Activated T-helper 1 cell treated with anti-CD3 and anti-CD28 coated beads, Interleukin-12 subunit alpha, Interleukin-12 subunit beta, Interleukin-2, Interleukin-4 antibody, amounts not matched to agents 30 ng/mL and 10 ng/mL and 1 ng/mL, durations not matched to agents 14 hours and 24 hours and 36 hours (primary cell): ENCODE results near the gene CES3. TPM values are rescaled to one million over a fixed set of nuclear protein-coding genes. Genes with fewer than 3 reads are reported as not detected.
"Not testable (repeated sequence)": the region's sequence is repeated elsewhere in the genome, so short reads cannot be mapped to it uniquely, and the experiment has no call there.

Experiments used
- DNase-seq: peaks from one replicate; pipeline ENCODE4 v3.0.0; 2021; ENCODE audit warnings: low spot score
- H3K27ac Mint-ChIP-seq: one replicate; pipeline ENCODE4 v1.8.0; 2021; ENCODE audit warnings: mild to moderate bottlenecking, mixed read lengths
- H3K27me3 Mint-ChIP-seq: one replicate; pipeline ENCODE4 v1.8.0; 2022; ENCODE audit warnings: mild to moderate bottlenecking, moderate library complexity, mixed read lengths; ENCODE audit not compliant: insufficient read depth
- H3K36me3 Mint-ChIP-seq: one replicate; pipeline ENCODE4 v1.8.0; 2021; ENCODE audit warnings: low read depth, mixed read lengths
- H3K4me1 Mint-ChIP-seq: one replicate; pipeline ENCODE4 v1.8.0; 2021; ENCODE audit warnings: low read depth, mixed read lengths
- H3K4me3 Mint-ChIP-seq: one replicate; pipeline ENCODE4 v1.8.0; 2021; ENCODE audit warnings: mild to moderate bottlenecking, moderate library complexity, mixed read lengths
- H3K9me3 Mint-ChIP-seq: one replicate; pipeline ENCODE4 v1.8.0; 2021; ENCODE audit warnings: mixed read lengths
- intact Hi-C: fragments of 100-400 bp; cut with micrococcal nuclease; formaldehyde crosslinking; loops from one replicate; pipeline ENCODE4 v1.15.1; 2024
- total RNA-seq: library from RNA; stranded (reverse); gene quantifications from 2 replicates; pipeline ENCODE4 v1.2.3, GENCODE V29; 2022

CES3 gene
- total RNA-seq, 1 donor from 2014 or later = 5.6 TPM

DNA sequence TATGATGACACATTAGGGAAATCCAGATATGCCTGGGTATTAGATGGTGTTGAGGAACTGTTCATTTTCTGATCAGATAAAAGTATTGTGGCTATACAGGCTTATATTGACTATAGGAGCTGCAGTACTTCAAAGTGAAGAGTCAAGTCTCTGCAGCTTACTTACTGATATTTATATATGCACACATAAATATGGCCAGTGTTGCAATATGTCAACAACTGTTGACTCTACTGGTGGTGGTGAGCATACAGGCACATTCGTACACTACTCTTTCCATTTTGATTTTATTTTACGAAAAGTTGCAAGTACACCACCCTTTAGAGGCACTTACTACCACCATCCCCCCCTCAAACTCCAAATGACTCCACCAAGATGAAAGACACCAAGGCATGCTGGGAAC is 29.4 kb upstream of the CES3 start:
- intact Hi-C loops = no loop called here

DNA sequence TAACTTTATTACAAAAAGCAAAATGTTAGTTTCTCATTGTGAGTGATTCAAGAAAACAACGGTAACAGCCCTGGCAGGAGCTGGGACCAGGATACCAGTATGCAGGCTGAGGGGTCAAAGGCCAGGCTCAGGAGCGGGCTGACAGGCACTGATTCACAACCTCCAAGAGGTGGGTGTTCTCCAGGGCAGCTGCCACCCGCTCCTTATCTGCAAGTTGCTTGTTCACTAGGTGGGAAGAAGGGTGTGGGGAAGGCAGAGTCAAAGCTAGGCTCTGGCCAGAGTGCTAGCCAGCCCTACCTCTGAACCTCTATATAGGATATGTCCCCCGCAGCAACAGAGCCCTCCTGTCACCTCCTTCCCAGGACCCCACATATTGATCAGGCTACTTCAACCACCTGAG is 29.0 kb upstream of the CES3 start:
- Mint-ChIP-seq H3K27me3 (no peaks in the 10 kb centered on the region), H3K9me3 (no peaks in the 10 kb centered on the region), H3K27ac (peak overlapping the region; percentile 33), H3K4me3 (peak overlapping the region; percentile 96), H3K36me3 (peaks cover 27% of the 10 kb centered on the region), H3K4me1 (peaks cover 61% of the 10 kb centered on the region)
- intact Hi-C loops = no loop called here
- no peak for DNase-seq

More for the DNA sequence above, 29.4 kb upstream of the CES3 start:
- peaks cover 57% of the 10 kb centered on the region for H3K4me1 Mint-ChIP-seq
- no peak overlapping the region for H3K27ac Mint-ChIP-seq
- DNase-seq = no peak
- peaks cover under 1% of the 10 kb centered on the region for H3K27me3 Mint-ChIP-seq
- H3K4me3 Mint-ChIP-seq = peak overlapping the region; percentile 71
- H3K9me3 Mint-ChIP-seq = no peaks in the 10 kb centered on the region
- H3K36me3 Mint-ChIP-seq = peaks cover 25% of the 10 kb centered on the region

DNA sequence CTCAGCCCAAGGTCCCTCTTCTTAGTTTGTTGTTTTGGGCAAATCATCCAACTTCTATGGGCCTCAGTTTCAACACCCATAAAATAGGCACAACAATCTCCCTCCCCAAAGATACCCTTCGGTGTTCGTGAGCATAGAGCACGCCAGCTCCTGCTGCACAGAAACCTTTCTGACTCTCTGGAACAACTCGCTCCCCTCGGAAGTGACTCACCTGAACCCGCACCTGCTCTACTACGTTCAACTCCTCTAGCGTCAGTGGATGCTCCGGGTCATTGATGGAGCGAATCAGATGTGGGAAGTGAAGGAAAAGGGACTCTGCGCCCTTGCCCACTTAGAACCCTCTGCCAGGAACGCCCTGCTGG is 27.3 kb upstream of the CES3 start:
- H3K36me3 Mint-ChIP-seq = peaks cover 31% of the 10 kb centered on the region
- peak overlapping the region; percentile 87 for H3K27ac Mint-ChIP-seq
- intact Hi-C loops = loop anchor here (1.0 to 2.0 kb wide), 3 partner anchors 14 to 61 kb away; partner anchors contain the start of gene PDP2
- H3K9me3 Mint-ChIP-seq = no peaks in the 10 kb centered on the region
- no peak for DNase-seq
- no peaks in the 10 kb centered on the region for H3K27me3 Mint-ChIP-seq
- H3K4me1 Mint-ChIP-seq = peaks cover 58% of the 10 kb centered on the region
- H3K4me3 Mint-ChIP-seq = peak overlapping the region; percentile 96

DNA sequence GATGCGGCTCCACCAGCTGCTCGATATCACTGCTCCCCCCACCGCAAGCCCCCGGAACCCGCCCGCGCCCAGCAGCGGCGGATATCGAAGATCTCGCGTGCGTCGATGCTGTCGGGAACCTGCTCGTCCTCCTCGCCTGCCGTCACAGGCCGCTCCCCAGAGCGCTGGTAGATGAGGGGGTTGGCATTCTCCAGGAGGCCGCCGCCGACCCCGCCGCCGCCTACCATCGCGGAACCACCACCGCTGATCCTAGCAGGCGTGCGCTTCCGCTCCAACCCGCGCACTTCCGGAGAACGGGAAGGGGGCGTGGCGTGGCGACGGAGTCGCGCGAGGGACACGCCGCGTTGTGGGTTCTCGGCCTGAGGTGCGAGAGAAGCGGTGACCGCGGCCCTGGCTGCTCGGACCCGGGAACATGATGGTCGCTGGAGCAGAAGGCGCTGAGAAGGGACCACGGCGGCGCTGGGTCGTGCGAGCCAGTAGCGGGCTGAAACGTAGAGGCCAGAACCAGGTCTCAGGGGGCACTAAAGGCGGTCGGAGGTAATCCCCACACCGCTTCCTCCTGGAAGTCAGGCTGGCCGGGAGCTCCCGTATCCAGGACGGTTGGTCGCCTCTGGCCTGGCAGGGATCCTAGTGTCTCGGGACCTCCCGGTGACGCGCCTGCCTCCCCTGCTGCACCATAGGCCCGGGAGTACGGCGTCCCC is 26.8 kb upstream of the CES3 start, which contains the start of gene CIAO2B:
CIAO2B (minus strand) TSS at position 265 of the 701 bp plus-strand sequence; CDS start at position 227, 38 bp downstream.
- Mint-ChIP-seq H3K9me3 (no peaks in the 10 kb centered on the region), H3K27me3 (no peaks in the 10 kb centered on the region), H3K27ac (peak within 1 kb of the TSS; percentile 87), H3K36me3 (peaks cover 31% of the 10 kb centered on the region), H3K4me3 (peak within 1 kb of the TSS; percentile 96), H3K4me1 (peaks cover 53% of the 10 kb centered on the region)
- intact Hi-C loops = loop anchor here (1.0 to 2.0 kb wide), 3 partner anchors 13 to 61 kb away; partner anchors contain the start of gene PDP2
- DNase-seq = peak; percentile 88

DNA sequence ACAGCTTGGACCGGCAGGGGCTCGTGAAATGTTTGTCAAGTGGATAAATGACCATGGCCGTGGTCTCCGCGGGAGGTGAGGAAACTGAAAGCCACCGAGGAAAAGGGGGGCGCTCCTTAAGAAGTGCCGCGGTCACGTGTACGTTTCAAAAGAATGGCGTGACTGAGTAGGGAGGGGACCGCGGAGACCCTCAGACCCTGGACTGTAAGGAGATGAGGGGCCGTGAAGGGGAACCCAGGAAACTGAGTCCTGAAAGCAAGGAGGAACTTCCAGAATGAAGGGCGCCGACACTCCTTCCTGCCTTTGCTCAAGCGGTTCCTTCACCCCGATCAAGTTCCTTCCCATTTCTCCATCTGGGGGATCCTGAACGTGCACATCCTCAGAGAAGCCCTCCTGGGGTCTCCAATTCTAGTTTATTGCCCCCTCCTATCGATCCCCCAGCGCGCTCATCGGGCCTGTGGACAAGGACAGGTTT is 26.2 kb upstream of the CES3 start:
- DNase-seq, H3K27me3 Mint-ChIP-seq, H3K9me3 Mint-ChIP-seq: not testable (repeated sequence)
- Mint-ChIP-seq H3K4me1 (peaks cover 53% of the 10 kb centered on the region), H3K27ac (peak overlapping the region; percentile 87), H3K4me3 (peak overlapping the region; percentile 96), H3K36me3 (peaks cover 28% of the 10 kb centered on the region)
- intact Hi-C loops = loop anchor here (1.0 to 2.0 kb wide), 3 partner anchors 12 to 62 kb away; partner anchors contain the start of gene PDP2

DNA sequence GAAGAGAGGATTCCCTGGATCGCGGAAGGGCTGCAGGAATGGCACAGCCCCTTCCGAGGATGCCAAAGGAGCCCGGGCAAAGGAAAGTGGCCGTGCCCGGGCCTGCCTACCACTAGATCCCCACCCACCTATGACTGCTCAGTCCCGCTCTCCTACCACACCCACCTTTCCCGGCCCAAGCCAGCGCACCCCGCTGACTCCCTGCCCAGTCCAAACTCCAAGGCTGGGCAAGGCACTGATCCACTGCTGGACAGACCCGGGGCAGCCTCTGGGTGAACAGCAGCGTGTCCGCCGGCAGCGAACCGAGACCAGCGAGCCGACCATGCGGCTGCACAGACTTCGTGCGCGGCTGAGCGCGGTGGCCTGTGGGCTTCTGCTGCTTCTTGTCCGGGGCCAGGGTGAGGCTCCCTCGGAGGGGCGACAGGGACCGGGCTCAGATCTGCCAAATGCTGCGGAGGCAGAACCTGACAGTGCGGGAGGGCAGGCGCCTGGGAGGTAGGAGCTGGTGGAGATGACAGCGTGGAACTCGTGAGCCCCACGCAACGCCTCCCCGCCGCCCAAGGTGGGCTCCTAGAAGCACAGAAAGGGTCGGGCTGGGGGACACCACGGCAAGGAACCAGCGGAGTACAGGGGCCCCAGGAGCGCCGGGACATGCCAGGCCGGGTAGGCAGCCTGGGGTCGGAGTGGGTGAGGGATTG is 25.6 kb upstream of the CES3 start, which contains the start of gene CES2:
CES2 (plus strand) TSS at position 203 of the 698 bp plus-strand sequence; CDS start at position 323, 120 bp downstream.
- Mint-ChIP-seq H3K36me3 (peaks cover 28% of the 10 kb centered on the region), H3K27me3 (no peaks in the 10 kb centered on the region), H3K27ac (peak within 1 kb of the TSS; percentile 87), H3K4me1 (peaks cover 53% of the 10 kb centered on the region), H3K4me3 (peak within 1 kb of the TSS; percentile 96), H3K9me3 (no peaks in the 10 kb centered on the region)
- DNase-seq = no peak
- intact Hi-C loops = loop anchor here (2.0 kb wide), 1 partner anchor 63 kb away; no protein-coding TSS in a partner anchor

DNA sequence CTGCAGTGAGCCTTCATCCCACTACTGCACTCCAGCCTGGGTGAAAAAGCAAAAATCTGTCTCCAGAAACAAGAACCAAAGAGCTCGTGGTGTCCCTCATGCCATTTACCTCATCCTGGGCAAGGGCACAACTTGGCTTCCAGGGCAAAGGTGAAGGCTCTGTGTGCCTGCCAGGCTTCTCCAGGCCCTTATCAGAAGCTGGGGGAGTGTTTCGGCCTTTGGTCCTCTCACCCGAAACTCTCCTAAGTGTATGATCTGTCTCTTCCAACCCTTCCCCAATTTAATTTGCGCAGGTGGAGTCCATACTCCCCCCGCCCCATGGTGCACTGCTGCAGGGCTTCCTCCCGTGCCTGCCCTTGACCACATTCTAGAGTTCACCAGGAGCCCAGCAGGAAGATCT is 24.6 kb upstream of the CES3 start:
- no peaks in the 10 kb centered on the region for H3K9me3 Mint-ChIP-seq
- H3K4me3 Mint-ChIP-seq = peak overlapping the region; percentile 96
- no peak for DNase-seq
- H3K27ac Mint-ChIP-seq = peak overlapping the region; percentile 41
- H3K4me1 Mint-ChIP-seq = peaks cover 53% of the 10 kb centered on the region
- peaks cover 30% of the 10 kb centered on the region for H3K36me3 Mint-ChIP-seq
- no peaks in the 10 kb centered on the region for H3K27me3 Mint-ChIP-seq
- intact Hi-C loops = no loop called here

DNA sequence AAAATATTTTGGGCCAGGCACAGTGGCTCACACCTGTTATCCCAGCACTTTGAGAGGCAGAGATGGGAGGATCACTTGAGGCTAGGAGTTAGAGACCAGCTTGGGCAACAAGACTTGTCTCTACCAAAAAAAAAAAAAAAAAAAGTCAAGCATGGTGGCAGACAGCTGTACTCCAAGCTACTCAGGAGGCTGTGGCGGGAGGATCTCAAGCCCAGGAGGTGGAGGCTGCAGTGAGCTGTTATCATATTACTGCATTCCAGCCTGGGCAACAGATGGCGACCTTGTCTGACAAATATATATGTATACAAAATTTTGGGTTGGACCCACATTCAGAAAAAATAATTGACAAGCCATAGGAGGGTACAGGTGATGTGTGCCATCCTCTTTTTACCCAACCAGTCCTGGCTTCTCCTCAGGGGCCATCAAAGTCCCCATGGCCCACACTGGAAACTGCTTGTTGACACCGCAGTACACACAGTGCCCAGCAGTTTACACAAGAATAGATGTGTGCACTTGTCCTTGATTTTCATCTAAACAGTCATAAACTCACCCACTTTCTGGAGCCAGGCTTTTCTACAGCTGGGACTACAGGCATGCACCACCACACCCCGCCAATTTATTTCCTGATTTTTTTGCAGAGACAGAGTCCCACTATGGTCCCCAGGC is 24.0 kb upstream of the CES3 start:
- H3K27me3 Mint-ChIP-seq = no peaks in the 10 kb centered on the region
- intact Hi-C loops = no loop called here
- no peaks in the 10 kb centered on the region for H3K9me3 Mint-ChIP-seq
- H3K36me3 Mint-ChIP-seq = peaks cover 27% of the 10 kb centered on the region
- no peak overlapping the region for H3K27ac Mint-ChIP-seq
- H3K4me3 Mint-ChIP-seq = peak overlapping the region; percentile 96
- H3K4me1 Mint-ChIP-seq = peaks cover 48% of the 10 kb centered on the region
- no peak for DNase-seq

DNA sequence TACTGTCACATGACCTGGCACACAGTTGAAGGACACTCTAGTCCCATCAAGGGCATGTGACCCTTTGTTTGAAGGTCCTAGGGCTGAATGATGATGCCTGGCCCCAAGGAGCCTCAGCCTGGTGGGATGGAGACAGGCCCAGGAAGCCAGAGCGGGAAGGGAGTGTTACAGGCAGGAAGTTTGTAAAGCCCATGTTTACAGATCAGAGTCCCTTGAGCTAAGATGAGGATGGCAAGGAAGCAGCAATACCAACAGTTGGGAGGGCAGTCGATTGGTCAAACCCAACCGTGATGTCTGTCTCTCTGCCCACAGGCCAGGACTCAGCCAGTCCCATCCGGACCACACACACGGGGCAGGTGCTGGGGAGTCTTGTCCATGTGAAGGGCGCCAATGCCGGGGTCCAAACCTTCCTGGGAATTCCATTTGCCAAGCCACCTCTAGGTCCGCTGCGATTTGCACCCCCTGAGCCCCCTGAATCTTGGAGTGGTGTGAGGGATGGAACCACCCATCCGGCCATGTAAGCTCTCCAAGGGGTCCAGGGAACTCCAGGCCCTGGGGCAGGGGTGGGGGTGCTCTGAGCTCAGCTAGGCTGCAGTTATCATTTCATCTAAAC is 23.2 kb upstream of the CES3 start:
- H3K36me3 Mint-ChIP-seq = peaks cover 23% of the 10 kb centered on the region
- intact Hi-C loops = no loop called here
- H3K9me3 Mint-ChIP-seq = no peaks in the 10 kb centered on the region
- H3K4me3 Mint-ChIP-seq = peak overlapping the region; percentile 96
- DNase-seq = no peak
- H3K27ac Mint-ChIP-seq = no peak overlapping the region
- peaks cover 40% of the 10 kb centered on the region for H3K4me1 Mint-ChIP-seq
- no peaks in the 10 kb centered on the region for H3K27me3 Mint-ChIP-seq

DNA sequence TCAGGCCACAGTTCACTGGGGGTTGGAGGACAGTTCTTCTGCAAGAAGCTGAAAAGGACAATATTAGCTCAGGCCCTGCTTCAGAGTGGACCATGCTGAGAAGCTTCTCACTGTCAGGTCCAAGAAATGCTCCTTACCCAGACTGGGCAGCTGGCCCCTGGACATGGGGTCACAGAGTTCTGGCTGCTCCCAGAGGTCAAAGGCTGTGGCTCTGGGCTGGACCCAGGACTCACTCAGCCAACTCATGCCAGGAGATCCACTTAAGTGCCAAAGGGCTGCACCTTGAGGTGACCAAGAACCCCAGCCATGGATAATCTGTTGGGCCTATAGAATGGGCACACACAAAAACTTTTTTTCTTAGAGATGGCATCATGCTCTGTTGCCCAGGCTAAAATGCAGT is 21.7 kb upstream of the CES3 start:
- Mint-ChIP-seq H3K27me3 (no peaks in the 10 kb centered on the region), H3K4me1 (peaks cover 32% of the 10 kb centered on the region), H3K4me3 (no peak overlapping the region), H3K36me3 (peaks cover 14% of the 10 kb centered on the region), H3K9me3 (no peaks in the 10 kb centered on the region), H3K27ac (no peak overlapping the region)
- DNase-seq = no peak
- intact Hi-C loops = no loop called here

DNA sequence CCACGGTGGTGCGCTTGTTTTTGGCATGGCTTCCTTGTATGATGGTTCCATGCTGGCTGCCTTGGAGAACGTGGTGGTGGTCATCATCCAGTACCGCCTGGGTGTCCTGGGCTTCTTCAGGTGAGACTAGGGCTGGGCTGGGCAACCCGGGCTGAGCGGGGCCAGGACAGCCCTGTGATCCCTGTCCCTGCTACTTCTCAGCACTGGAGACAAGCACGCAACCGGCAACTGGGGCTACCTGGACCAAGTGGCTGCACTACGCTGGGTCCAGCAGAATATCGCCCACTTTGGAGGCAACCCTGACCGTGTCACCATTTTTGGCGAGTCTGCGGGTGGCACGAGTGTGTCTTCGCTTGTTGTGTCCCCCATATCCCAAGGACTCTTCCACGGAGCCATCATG is 20.8 kb upstream of the CES3 start:
- no peak for DNase-seq
- intact Hi-C loops = no loop called here
- Mint-ChIP-seq H3K36me3 (peaks cover 14% of the 10 kb centered on the region), H3K27ac (no peak overlapping the region), H3K4me3 (no peak overlapping the region), H3K4me1 (peaks cover 26% of the 10 kb centered on the region), H3K9me3 (no peaks in the 10 kb centered on the region), H3K27me3 (no peaks in the 10 kb centered on the region)

DNA sequence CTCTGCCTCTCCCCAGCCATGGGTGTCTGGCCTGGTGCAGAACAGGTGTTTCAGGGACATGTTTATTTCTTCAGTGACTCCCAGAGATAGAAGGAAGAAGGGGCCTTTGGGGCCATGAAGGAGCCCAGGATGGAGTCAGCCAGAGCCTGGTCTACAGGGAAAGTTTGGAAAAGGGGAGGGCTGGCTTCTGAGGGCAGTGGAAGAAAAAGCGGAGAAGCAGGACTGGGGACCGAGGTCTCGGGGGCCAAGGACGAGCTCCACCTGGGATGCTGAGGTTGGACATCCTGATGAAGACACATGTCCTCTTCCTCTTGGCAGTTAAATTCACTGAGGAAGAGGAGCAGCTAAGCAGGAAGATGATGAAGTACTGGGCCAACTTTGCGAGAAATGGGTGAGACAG is 18.1 kb upstream of the CES3 start:
- Mint-ChIP-seq H3K36me3 (peaks cover 7% of the 10 kb centered on the region), H3K4me1 (peaks cover 10% of the 10 kb centered on the region), H3K27me3 (peaks cover 3% of the 10 kb centered on the region), H3K4me3 (no peak overlapping the region), H3K27ac (no peak overlapping the region), H3K9me3 (no peaks in the 10 kb centered on the region)
- intact Hi-C loops = no loop called here
- no peak for DNase-seq
